HG02623 (cell line): ENCODE data around the gene WDR46.
A peak's percentile ranks its signal among the peaks of the same experiment; 100 is the strongest.
"Not testable (repeated sequence)": the region's sequence is repeated elsewhere in the genome, so short reads cannot be mapped to it uniquely, and the experiment has no call there.

Experiments
- ATAC-seq: cut with Tn5 transposase; IDR thresholded peaks from one replicate; pipeline ENCODE4 v1.9.1; 2021; ENCODE audit warnings: moderate library complexity; ENCODE audit not compliant: unreplicated experiment

Gene WDR46

DNA sequence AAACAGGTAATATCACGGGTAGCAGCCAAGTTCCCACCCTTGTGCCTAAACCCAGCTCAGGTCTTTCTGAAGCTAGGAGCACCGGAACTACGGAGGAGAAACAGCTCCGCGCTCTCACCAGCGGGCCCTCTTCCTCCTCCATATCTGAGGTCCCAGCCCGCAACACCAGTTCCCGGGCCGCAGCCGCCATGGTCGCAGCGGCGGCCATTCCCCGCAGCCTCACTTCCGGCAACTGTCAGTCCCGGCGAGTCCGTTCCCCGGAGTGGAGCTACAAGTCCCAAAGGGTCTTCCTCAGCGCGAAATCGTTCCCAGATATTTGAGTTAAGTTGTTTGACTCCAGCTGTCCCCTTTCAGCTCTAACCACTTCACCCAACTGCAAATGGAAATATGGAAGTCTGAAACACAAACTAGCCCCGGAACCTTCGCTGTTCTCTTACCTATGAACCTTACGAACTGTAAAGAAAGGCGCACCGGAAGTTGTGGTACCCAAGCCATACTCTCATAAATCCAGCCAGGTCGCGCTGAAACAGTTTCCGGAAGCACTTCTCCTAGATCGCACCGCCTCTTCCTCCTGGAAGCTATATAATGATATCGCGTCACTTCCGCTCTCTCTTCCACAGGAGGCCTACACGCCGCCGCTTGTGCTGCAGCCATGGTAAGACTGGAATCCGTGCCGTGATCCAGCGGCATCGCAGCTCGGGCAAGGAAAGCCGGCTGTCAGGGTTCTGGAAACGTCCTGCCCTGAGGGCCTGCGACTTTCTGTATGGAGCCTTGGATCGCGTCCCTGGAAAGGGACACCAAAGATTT, 17.4 kb downstream of the WDR46 start, which contains the start of the genes RPS18 and VPS52:
TSS of gene RPS18 (plus strand) at position 608 of the 807 bp plus-strand sequence. CDS start at position 653, 45 bp downstream.
TSS of gene VPS52 (minus strand) at position 409 of the 807 bp plus-strand sequence. CDS start at position 208, 201 bp downstream.
- peak; percentile 72 for ATAC-seq

- ATAC-seq, result no peak
Observed at GRCh38 chr6:33271117-33271467, 17.9 kb downstream of the WDR46 start.

GRCh38 chr6:33264015-33264414, 25.0 kb downstream of the WDR46 start:
- no peak for ATAC-seq

GRCh38 chr6:33262490-33262889, 26.5 kb downstream of the WDR46 start:
- ATAC-seq, result not testable (repeated sequence)

GRCh38 chr6:33259032-33259431, 30.0 kb downstream of the WDR46 start:
- ATAC-seq, result no peak

DNA sequence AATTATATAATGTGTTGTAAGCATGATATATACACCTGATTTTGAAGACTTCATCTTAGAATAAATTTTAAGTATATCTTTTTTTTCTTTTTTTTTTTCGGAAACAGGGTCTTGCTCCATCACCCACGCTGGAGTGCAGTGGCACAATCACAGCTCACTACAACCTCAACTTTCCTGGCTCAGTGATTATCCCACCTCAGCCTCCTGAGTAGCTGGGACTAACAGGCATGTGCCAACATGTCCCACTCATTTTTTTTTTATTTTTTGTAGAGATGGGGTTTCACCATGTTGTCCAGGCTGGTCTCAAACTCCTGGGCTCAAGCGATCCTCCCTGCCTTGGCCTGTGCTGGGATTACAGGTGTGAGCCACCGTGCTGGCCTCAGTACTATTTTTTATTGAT, 34.4 kb downstream of the WDR46 start:
- ATAC-seq, result no peak

DNA sequence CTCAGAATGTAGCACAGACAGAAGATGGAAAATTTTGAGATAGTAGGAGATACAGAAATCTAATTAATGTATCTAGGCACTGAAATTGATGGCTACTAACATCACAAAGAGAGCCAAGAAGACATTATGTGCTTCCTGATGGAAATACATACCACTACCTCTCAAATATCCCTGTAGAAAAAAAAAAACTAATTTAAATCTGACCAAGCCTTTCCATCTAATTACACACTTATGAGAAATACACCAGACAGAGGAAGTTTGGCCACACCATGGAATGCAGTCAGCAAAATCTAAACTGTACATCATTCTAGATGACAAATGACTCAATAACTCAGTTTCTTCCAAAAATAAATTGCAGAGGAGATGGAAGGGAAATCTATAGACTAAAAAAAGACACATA, 36.3 kb downstream of the WDR46 start:
- ATAC-seq, result no peak

DNA sequence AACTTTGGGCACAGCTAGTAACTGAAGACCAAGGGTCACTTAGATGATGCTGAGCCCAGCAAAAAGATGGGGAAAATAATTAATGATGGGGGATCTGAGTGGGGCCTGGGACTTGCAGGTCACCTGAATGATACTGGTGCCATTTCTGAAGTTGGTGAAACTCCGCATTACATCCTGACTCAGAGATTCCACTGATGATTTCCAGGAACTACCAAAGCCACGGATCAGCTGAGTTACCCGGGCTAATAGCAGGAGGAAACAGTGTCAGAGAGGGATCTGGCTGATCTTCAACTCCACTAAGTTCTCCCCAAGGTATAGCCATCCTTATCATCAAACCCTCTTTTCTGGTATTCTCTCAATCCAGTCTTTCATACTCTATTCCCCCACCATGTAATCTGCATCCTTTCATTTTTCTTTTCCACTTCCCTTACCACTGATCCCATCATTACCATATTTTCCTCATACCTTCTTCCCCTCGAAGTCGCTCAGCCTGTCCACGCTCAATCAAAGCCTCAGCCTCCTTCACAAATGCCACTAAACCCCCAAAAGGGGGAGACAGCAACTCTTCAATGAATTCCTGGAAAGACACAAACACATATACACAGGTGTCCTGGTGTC, 37.5 kb downstream of the WDR46 start:
- ATAC-seq, result no peak

GRCh38 chr6:33250731-33251130, 38.3 kb downstream of the WDR46 start:
- no peak for ATAC-seq

GRCh38 chr6:33249732-33250630, 39.1 kb downstream of the WDR46 start:
- ATAC-seq, result no peak

DNA sequence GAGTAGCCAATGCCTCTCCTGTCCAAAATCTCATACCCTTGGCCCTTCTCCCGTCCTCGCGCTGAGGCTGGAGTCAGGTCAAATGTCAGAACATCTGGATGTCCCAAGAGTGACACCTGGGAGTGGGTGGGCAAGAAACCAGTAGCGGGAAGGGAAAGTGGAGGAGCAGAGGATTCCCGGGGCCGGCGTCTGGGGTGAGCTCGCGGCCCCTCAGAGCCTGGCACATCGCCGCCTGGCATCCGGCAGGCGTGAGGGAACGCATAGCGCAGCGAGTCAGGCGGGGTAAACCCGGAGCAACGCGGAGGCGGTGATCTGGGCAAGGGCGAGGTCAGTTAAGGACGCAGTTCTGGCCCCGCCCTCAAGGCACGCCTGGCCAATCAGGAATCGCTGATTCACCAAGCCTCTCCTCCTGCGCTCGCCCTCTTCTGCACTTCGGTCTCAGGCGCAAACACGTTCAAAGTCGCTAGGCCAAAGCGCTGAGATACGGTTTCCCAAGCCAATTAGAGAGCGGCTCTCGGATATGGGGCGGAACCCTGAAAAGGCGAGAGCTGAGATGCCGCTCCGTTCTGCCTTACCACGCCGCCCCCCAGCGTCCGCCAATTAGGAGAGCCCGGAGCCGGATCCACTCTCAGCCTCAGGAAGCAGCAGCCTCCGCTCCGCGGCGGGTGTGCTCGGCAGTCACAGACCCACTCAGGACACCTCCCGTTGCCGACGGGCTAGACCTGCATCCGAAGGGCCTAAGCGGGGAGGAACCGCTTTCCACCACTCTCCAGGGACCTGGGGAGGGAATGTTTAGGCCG, 39.9 kb downstream of the WDR46 start:
- ATAC-seq, result peak; percentile 83

DNA sequence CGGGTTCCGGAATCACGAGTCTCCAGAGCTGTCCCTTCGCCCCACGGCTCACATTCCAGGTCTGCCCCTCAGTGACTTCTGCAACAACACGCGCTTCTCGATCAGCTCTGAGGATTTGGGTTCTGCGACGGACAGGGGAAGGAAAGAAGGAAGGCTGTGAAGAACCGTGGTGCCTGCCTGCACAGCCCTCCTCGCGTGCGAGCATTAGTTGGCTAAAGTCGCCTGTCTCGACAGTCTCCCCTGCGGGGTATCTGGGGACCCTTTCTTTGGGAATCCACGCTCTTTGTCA, 40.5 kb downstream of the WDR46 start:
- ATAC-seq, result peak; percentile 7

GRCh38 chr6:33247977-33248642, 40.9 kb downstream of the WDR46 start:
- peak; percentile 27 for ATAC-seq

GRCh38 chr6:33243476-33243875, 45.6 kb downstream of the WDR46 start:
- no peak for ATAC-seq

- ATAC-seq, result no peak
Observed at GRCh38 chr6:33241968-33242367, 47.1 kb downstream of the WDR46 start.

DNA sequence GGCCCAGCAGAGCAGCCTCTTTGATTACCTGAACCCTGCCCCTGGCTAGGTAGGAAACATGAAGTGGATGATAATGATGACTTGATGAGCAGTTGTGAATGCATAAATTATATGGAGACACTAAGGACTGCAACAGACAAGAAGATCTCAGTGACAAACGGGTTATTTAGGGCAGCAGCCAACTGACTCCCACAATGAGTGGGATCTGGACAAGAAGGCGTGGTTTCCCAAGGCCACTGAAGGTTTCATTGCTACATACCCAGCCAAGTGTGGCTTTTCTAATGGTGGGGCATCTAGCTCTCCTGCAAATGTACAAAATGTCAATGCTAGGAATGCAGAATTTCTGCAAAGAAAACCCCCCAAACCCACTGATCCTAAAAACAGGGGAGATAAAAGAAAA, 51.3 kb downstream of the WDR46 start:
- no peak for ATAC-seq

DNA sequence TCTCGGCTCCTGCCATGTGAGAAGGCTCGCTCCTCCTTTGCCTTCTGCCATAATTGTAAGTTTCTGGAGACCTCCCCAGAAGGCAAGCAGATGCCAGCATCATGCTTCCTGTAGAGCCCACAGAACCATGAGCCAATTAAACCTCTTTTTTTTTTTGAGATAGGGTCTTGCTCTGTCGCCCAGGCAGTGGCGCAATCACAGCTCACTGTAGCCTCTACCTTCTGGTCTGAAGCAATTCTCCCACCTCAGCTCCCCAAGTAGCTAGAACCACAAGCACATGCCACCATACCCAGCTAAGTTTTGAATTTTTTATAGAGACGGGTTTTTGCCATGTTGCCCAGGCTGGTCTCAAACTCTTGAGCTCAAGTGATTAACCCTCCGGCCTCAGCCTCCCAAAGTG, 52.2 kb downstream of the WDR46 start:
- no peak for ATAC-seq

GRCh38 chr6:33236328-33236727, 52.7 kb downstream of the WDR46 start:
- ATAC-seq, result no peak

GRCh38 chr6:33235221-33235634, 53.8 kb downstream of the WDR46 start:
- no peak for ATAC-seq
